Stimulated activated naive B cell treated with anti-CD40 and anti-IgM and Interleukin-4, amounts not matched to agents 10 μg/mL and 1 μg/mL and 100 μg/mL, for 72 hours (primary cell): Measurements from ENCODE around the gene TMEM170B.

Experiments used
- ATAC-seq, 2 donors: fragments of 150-1000 bp; cut with Tn5 transposase; replicated peaks; 2 replicates each; pipeline ENCODE4 v1.10.0; 2021; ENCODE audit warnings: moderate library complexity in 1 of 2
- DNase-seq: peaks from one replicate; pipeline ENCODE4 v3.0.0; 2021
- H3K27ac Mint-ChIP-seq: one replicate; pipeline ENCODE4 v1.8.0; 2022; ENCODE audit warnings: mild to moderate bottlenecking, mixed read lengths
- H3K27me3 Mint-ChIP-seq, 2 donors: one replicate each; pipeline ENCODE4 v1.8.0; 2022; ENCODE audit warnings: mixed read lengths in 2 of 2
- H3K36me3 Mint-ChIP-seq, 2 donors: one replicate each; pipeline ENCODE4 v1.8.0; 2022; ENCODE audit warnings: mixed read lengths in 2 of 2, mild to moderate bottlenecking in 1 of 2
- H3K4me1 Mint-ChIP-seq, 2 donors: one replicate each; pipeline ENCODE4 v1.8.0; 2022; ENCODE audit warnings: mixed read lengths in 2 of 2, mild to moderate bottlenecking in 1 of 2
- H3K4me3 Mint-ChIP-seq, 2 donors: one replicate each; pipeline ENCODE4 v1.8.0; 2022; ENCODE audit warnings: mild to moderate bottlenecking in 2 of 2, mixed read lengths in 2 of 2, moderate library complexity in 1 of 2
- H3K9me3 Mint-ChIP-seq, 2 donors: one replicate each; pipeline ENCODE4 v1.8.0; 2022; ENCODE audit warnings: mixed read lengths in 2 of 2, mild to moderate bottlenecking in 1 of 2

TMEM170B gene

GRCh38 chr6:11514672-11515071, 22.9 kb upstream of the TMEM170B start:
- Mint-ChIP-seq H3K9me3 (peaks cover 7 to 17% of the 10 kb centered on the region in 2 donors), H3K36me3 (peaks cover 0 to 4% of the 10 kb centered on the region in 2 donors), H3K27ac (peak overlapping the region; percentile 88), H3K4me1 (peaks cover 21 to 46% of the 10 kb centered on the region in 2 donors), H3K27me3 (no peaks in the 10 kb centered on the region), H3K4me3 (peak overlapping the region; percentile 39 to 54)
- ATAC-seq (peak; percentile 94 to 95), DNase-seq (no peak)

- H3K27me3 Mint-ChIP-seq: no peaks in the 10 kb centered on the region
- peaks cover 0 to under 1% of the 10 kb centered on the region in 2 donors for H3K36me3 Mint-ChIP-seq
- H3K27ac Mint-ChIP-seq: peak overlapping the region; percentile 86
- H3K4me1 Mint-ChIP-seq: peaks cover 24 to 52% of the 10 kb centered on the region in 2 donors
- peaks cover 6 to 13% of the 10 kb centered on the region in 2 donors for H3K9me3 Mint-ChIP-seq
- DNase-seq (no peak), ATAC-seq (no peak)
- H3K4me3 Mint-ChIP-seq: peak overlapping the region in 1 of 2 donors; percentile 36
Measured at GRCh38 chr6:11515763-11516162, 21.8 kb upstream of the TMEM170B start.

GRCh38 chr6:11522812-11523605, 14.5 kb upstream of the TMEM170B start:
- Mint-ChIP-seq H3K4me1 (peaks cover 11 to 17% of the 10 kb centered on the region in 2 donors), H3K27me3 (no peaks in the 10 kb centered on the region), H3K36me3 (no peaks in the 10 kb centered on the region), H3K4me3 (no peak overlapping the region), H3K27ac (no peak overlapping the region), H3K9me3 (peaks cover 2 to 4% of the 10 kb centered on the region in 2 donors)
- ATAC-seq: no peak
- no peak for DNase-seq

GRCh38 chr6:11525468-11526155, 11.9 kb upstream of the TMEM170B start:
- no peak for ATAC-seq

GRCh38 chr6:11526156-11526505, 11.4 kb upstream of the TMEM170B start:
- Mint-ChIP-seq H3K27me3 (peaks cover 5 to 6% of the 10 kb centered on the region in 2 donors), H3K9me3 (no peaks in the 10 kb centered on the region), H3K27ac (no peak overlapping the region), H3K4me3 (no peak overlapping the region), H3K36me3 (no peaks in the 10 kb centered on the region), H3K4me1 (peaks cover 0 to under 1% of the 10 kb centered on the region in 2 donors)
- ATAC-seq: no peak
- no peak for DNase-seq

More at GRCh38 chr6:11525468-11526155, 11.9 kb upstream of the TMEM170B start:
- Mint-ChIP-seq H3K27me3 (peaks cover 5 to 6% of the 10 kb centered on the region in 2 donors), H3K4me1 (peaks cover 2 to 6% of the 10 kb centered on the region in 2 donors), H3K36me3 (no peaks in the 10 kb centered on the region), H3K9me3 (no peaks in the 10 kb centered on the region), H3K27ac (no peak overlapping the region), H3K4me3 (no peak overlapping the region)
- DNase-seq: no peak

GRCh38 chr6:11527274-11527870, 10.2 kb upstream of the TMEM170B start:
- DNase-seq (no peak), ATAC-seq (no peak)
- H3K27ac Mint-ChIP-seq: no peak overlapping the region
- peaks cover 5 to 6% of the 10 kb centered on the region in 2 donors for H3K27me3 Mint-ChIP-seq
- no peaks in the 10 kb centered on the region for H3K9me3 Mint-ChIP-seq
- no peaks in the 10 kb centered on the region for H3K4me1 Mint-ChIP-seq
- H3K4me3 Mint-ChIP-seq: no peak overlapping the region
- no peaks in the 10 kb centered on the region for H3K36me3 Mint-ChIP-seq

- Mint-ChIP-seq H3K27ac (no peak overlapping the region), H3K27me3 (peaks cover 6 to 7% of the 10 kb centered on the region in 2 donors), H3K4me3 (no peak overlapping the region), H3K36me3 (no peaks in the 10 kb centered on the region), H3K4me1 (no peaks in the 10 kb centered on the region), H3K9me3 (no peaks in the 10 kb centered on the region)
- ATAC-seq (no peak), DNase-seq (no peak)
Measured at GRCh38 chr6:11528996-11529395, 8.6 kb upstream of the TMEM170B start.

GRCh38 chr6:11532097-11532496, 5.5 kb upstream of the TMEM170B start:
- ATAC-seq: no peak
- Mint-ChIP-seq H3K4me1 (peaks cover 2 to 5% of the 10 kb centered on the region in 2 donors), H3K9me3 (no peaks in the 10 kb centered on the region), H3K27ac (no peak overlapping the region), H3K4me3 (no peak overlapping the region), H3K36me3 (no peaks in the 10 kb centered on the region), H3K27me3 (peaks cover 13 to 14% of the 10 kb centered on the region in 2 donors)
- no peak for DNase-seq

GRCh38 chr6:11534561-11534960, 3.0 kb upstream of the TMEM170B start:
- H3K27me3 Mint-ChIP-seq: peaks cover 8% of the 10 kb centered on the region in 2 donors
- no peak for DNase-seq
- no peaks in the 10 kb centered on the region for H3K9me3 Mint-ChIP-seq
- no peak for ATAC-seq
- H3K36me3 Mint-ChIP-seq: no peaks in the 10 kb centered on the region
- no peak overlapping the region for H3K27ac Mint-ChIP-seq
- no peak overlapping the region for H3K4me3 Mint-ChIP-seq
- H3K4me1 Mint-ChIP-seq: peaks cover 4 to 10% of the 10 kb centered on the region in 2 donors

GRCh38 chr6:11535801-11536230, 1.7 kb upstream of the TMEM170B start:
- peaks cover 4 to 10% of the 10 kb centered on the region in 2 donors for H3K4me1 Mint-ChIP-seq
- no peak overlapping the region for H3K27ac Mint-ChIP-seq
- ATAC-seq (no peak), DNase-seq (no peak)
- no peaks in the 10 kb centered on the region for H3K9me3 Mint-ChIP-seq
- H3K27me3 Mint-ChIP-seq: peaks cover 8% of the 10 kb centered on the region in 2 donors
- no peaks in the 10 kb centered on the region for H3K36me3 Mint-ChIP-seq
- no peak overlapping the region for H3K4me3 Mint-ChIP-seq

GRCh38 chr6:11536795-11537194, 754 bp upstream of the TMEM170B start:
- Mint-ChIP-seq H3K9me3 (no peaks in the 10 kb centered on the region), H3K27me3 (peaks cover 8% of the 10 kb centered on the region in 2 donors), H3K27ac (peak overlapping the region; percentile 84), H3K36me3 (no peaks in the 10 kb centered on the region), H3K4me1 (peaks cover 4 to 10% of the 10 kb centered on the region in 2 donors), H3K4me3 (peak overlapping the region; percentile 86 to 89)
- ATAC-seq (no peak), DNase-seq (no peak)

- Mint-ChIP-seq H3K36me3 (no peaks in the 10 kb centered on the region), H3K4me3 (peak overlapping the region; percentile 86 to 87), H3K9me3 (no peaks in the 10 kb centered on the region), H3K4me1 (peaks cover 4 to 10% of the 10 kb centered on the region in 2 donors), H3K27ac (peak overlapping the region; percentile 87), H3K27me3 (peaks cover 8% of the 10 kb centered on the region in 2 donors)
- peak; percentile 14 to 17 for ATAC-seq
- peak; percentile 9 for DNase-seq
Measured at GRCh38 chr6:11538052-11538818, 686 bp downstream of the TMEM170B start.

- Mint-ChIP-seq H3K36me3 (no peaks in the 10 kb centered on the region), H3K27me3 (peaks cover 6 to 8% of the 10 kb centered on the region in 2 donors), H3K4me1 (peaks cover 4 to 10% of the 10 kb centered on the region in 2 donors), H3K27ac (no peak overlapping the region), H3K9me3 (no peaks in the 10 kb centered on the region), H3K4me3 (peak overlapping the region; percentile 86 to 87)
- ATAC-seq: no peak
- DNase-seq: no peak
Measured at GRCh38 chr6:11538819-11539468, 1.4 kb downstream of the TMEM170B start.
